GM12872 (cell line): ENCODE data around the gene CCT5.

ENCODE experiments used
- TF ChIP-seq, protein P1 (sequence below): IDR thresholded peaks from 3 replicates; pipeline ENCODE4 v1.5.1; 2011; ENCODE audit warnings: low read depth, mild to moderate bottlenecking, low read length, moderate library complexity; ENCODE audit not compliant: insufficient read depth

The CCT5 gene

DNA sequence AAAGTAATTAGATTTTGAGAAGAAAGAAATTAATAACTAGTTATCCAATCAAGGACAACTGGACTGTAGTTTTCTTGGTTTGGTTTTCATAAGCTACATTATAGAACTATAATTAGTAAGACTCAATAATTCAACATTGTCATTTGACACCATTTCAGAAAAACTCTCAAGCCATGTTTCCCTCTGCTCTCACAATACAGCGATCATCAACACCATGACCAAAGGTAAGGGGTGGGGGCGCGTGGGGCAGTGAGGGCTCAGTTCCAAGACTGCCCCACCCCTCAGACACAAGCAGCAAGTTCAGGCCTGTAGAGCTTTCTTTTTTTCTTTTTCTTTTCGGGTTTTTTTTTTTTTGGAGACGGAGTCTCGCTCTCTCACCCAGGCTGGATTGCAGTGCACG lies 51.2 kb downstream of the CCT5 start:
- TF ChIP-seq, protein P1, sequence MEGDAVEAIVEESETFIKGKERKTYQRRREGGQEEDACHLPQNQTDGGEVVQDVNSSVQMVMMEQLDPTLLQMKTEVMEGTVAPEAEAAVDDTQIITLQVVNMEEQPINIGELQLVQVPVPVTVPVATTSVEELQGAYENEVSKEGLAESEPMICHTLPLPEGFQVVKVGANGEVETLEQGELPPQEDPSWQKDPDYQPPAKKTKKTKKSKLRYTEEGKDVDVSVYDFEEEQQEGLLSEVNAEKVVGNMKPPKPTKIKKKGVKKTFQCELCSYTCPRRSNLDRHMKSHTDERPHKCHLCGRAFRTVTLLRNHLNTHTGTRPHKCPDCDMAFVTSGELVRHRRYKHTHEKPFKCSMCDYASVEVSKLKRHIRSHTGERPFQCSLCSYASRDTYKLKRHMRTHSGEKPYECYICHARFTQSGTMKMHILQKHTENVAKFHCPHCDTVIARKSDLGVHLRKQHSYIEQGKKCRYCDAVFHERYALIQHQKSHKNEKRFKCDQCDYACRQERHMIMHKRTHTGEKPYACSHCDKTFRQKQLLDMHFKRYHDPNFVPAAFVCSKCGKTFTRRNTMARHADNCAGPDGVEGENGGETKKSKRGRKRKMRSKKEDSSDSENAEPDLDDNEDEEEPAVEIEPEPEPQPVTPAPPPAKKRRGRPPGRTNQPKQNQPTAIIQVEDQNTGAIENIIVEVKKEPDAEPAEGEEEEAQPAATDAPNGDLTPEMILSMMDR, result no peak

DNA sequence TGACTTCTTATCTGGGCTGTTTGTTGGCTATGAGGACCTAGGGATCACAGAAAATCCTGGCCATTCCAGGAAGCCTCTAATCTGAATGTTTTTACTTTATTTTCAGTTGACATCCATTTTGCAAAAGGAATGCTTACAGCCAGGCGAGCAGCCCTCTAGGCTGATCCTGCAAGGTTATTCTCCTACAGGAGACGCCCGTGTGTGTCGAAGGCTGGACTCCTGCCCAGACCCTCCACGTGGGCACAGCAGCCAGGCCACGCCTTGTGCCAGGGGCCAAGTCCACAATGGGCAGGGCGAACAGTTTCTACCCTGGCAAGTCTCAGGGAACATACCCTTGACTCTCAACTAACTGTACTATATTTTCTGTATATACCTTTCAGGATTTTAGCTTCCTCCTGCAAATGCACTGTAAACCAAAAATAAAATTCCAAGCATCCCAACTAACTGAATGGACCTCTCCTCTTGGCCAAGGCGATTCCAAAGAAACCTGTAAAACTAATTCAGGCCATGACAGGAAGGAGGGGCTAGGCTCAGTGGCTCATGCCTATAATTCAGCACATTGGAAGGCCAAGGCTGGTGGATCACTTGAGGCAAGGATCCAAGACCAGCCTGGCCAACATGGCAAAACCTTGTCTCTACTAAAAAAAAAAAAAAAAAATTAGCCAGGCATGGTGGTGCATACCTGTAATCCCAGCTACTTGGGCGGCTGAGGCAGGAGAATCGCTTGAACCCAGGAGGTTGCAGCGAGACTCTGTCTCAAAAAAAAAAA lies 51.9 kb downstream of the CCT5 start:
- TF ChIP-seq, protein P1, result no peak

DNA sequence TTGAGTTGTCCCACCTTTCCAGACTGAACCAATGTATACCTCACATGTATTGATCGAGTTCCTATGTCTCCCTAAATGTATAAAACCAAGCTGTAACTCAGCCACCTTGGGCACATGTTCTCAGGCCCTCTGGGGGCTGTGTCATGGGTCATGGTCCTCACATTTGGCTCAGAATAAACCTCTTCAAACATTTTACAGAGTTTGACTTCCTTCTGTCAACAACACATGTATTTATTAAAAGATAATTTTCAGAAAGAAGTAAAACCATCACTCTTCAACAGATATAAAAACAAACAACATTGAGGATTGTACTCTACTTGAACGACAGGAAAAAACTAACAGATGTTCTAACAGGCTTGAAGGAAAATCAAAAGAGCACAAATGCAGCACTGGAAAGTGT lies 53.1 kb downstream of the CCT5 start:
- TF ChIP-seq, protein P1, result no peak

DNA sequence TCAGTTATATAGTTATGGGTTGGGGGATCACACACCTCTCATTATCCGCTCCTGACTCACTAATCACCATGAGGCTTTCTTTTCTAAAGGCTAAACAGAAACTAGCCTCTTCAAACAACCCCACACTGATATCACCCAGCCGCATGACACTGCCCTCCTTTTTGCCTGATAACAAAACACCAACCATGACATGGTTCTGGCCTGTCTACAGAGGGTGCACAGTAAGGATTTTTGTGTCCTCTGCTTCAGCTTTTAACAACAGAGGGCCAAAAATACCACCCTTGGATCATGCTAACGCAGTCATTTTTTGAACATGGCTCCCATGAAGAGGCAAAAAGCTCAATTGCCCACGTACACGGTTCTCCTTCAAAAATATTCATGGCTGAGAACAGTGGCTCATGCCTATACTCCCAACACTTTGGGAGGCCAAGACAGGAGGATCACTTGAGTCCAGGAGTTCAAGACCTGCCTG lies 53.7 kb downstream of the CCT5 start:
- TF ChIP-seq, protein P1, result no peak

DNA sequence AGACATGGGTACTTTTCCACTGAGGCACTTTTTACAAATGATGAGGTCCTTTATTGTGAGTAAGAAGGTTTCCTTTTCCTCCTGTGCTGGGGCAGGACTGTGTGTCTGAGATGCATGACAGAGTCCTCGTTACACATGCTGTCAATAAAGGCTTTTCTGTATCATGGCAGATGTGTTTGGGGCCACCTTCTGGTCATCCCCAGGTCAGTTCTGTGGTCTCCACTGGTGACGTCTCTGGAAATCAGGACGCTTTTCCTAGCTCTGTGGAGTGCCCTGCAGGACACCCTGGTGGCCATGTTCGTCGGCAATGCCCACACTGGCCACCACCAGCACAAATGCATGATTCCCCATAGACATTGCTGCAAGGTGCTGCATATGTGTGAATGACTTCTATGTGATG lies 54.9 kb downstream of the CCT5 start:
- TF ChIP-seq, protein P1, result 0 out of 3 replicates have a peak, but pooled peaks have one; percentile 7

DNA sequence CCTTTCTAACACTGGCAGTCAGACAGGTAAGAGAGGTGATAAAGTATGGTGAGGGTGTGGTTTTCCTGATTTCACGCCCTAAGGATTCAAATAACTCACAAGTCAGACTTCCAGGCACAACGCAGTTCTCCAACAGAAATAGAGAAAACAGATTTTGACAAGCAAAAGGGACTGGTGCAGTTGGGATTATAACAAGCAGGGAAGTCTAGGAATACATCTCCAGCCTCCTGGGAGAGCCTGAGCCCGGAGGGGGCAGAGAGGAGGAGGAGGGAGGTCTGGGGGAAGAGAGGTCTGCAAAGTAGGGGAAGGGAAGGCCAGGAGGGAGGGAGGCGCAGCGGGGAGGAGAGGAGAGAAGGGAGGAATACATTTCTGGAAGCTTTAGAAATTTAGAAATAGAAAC lies 56.0 kb downstream of the CCT5 start:
- TF ChIP-seq, protein P1, result no peak

DNA sequence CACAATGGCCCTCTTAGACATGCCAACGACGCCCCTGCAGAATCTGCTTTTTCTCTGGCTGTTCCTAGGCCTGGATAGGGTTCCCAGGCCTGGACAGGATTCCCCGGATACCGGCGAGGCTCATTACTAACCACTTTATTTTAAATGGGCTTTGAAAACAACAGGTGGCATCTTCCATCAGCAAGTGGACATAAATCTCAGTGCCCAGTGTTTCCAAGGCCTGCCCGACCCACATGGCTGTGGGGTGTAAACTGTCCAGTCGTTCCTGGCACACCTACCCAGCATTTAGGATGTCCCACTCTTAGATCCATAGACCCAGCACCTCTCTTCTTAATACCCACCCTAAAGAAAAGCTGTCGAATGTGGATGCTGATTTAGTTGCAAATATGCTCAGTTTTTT lies 56.7 kb downstream of the CCT5 start:
- TF ChIP-seq, protein P1, result no peak
